ENCODE data around the gene LAMB1. TPM values are rescaled to one million over a fixed set of nuclear protein-coding genes. Genes with fewer than 3 reads are reported as not detected.

The LAMB1 gene
- total and polyA plus RNA-seq, 4 donors, result 95.9 to 285 (median 173) TPM

- Histone ChIP-seq H3K4me1 (ENCODE audit: control insufficient read depth in 5 of 5, insufficient read depth in 5 of 5, low read length in 5 of 5) (peaks cover 2 to 40% (median 7%) of the 10 kb centered on the region in 5 donors), H3K9me3 (ENCODE audit: control insufficient read depth in 4 of 4, insufficient read depth in 3 of 4, low read length in 3 of 4) (no peaks in the 10 kb centered on the region), H3K4me3 (no peak overlapping the region), H3K27ac (ENCODE audit: low read depth in 1 of 2, low read length in 1 of 2) (no peak overlapping the region), H3K9ac (ENCODE audit: insufficient read depth in 1 of 2, low read length in 2 of 2) (no peak overlapping the region), H3K36me3 (ENCODE audit: control insufficient read depth in 4 of 4, insufficient read depth in 4 of 4, low read length in 4 of 4) (no peaks in the 10 kb centered on the region), H3K27me3 (ENCODE audit: control insufficient read depth in 3 of 3, insufficient read depth in 3 of 3, low read length in 2 of 3) (no peaks in the 10 kb centered on the region)
- WGBS, 2 donors, result 66 to 74% methylated on average over 3 of the region's 3 CpGs
- no peak for ATAC-seq (ENCODE audit: insufficient read depth, low FRiP score)
- no peak for DNase-seq
- TF ChIP-seq CTCF (IDR thresholded peaks at IDR 0.05; ENCODE audit: control extremely low read depth, extremely low read depth), result no peak
Measured at GRCh38 chr7:108007762-108008161, 4.8 kb upstream of the LAMB1 start.

GRCh38 chr7:108007261-108007660, 4.3 kb upstream of the LAMB1 start:
- ATAC-seq (ENCODE audit: insufficient read depth, low FRiP score), result no peak
- DNase-seq, result peak in 2 of 3 donors; percentile 83
- Histone ChIP-seq H3K27me3 (ENCODE audit: control insufficient read depth in 3 of 3, insufficient read depth in 3 of 3, low read length in 2 of 3) (no peaks in the 10 kb centered on the region), H3K36me3 (ENCODE audit: control insufficient read depth in 4 of 4, insufficient read depth in 4 of 4, low read length in 4 of 4) (no peaks in the 10 kb centered on the region), H3K27ac (ENCODE audit: low read depth in 1 of 2, low read length in 1 of 2) (no peak overlapping the region), H3K9ac (ENCODE audit: insufficient read depth in 1 of 2, low read length in 2 of 2) (peak overlapping the region in 1 of 2 donors; percentile 44), H3K9me3 (ENCODE audit: control insufficient read depth in 4 of 4, insufficient read depth in 3 of 4, low read length in 3 of 4) (no peaks in the 10 kb centered on the region), H3K4me1 (ENCODE audit: control insufficient read depth in 5 of 5, insufficient read depth in 5 of 5, low read length in 5 of 5) (peaks cover 0 to 37% (median 7%) of the 10 kb centered on the region in 5 donors), H3K4me3 (no peak overlapping the region)
- TF ChIP-seq CTCF (IDR thresholded peaks at IDR 0.05; ENCODE audit: control extremely low read depth, extremely low read depth), result no peak
- 63 to 66% methylated on average over 3 of the region's 3 CpGs for WGBS, 2 donors

GRCh38 chr7:108004220-108005142, 1.5 kb upstream of the LAMB1 start:
- no peaks in the 10 kb centered on the region for H3K27me3 ChIP-seq (ENCODE audit: control insufficient read depth in 3 of 3, insufficient read depth in 3 of 3, low read length in 2 of 3)
- H3K4me3 ChIP-seq, result no peak overlapping the region
- ATAC-seq (ENCODE audit: insufficient read depth, low FRiP score) (no peak), DNase-seq (peak; percentile 32 to 83 (median 76))
- WGBS, 2 donors, result 40 to 46% methylated on average over 13 of the region's 13 CpGs
- H3K36me3 ChIP-seq (ENCODE audit: control insufficient read depth in 4 of 4, insufficient read depth in 4 of 4, low read length in 4 of 4), result peaks cover 0 to 4% (median under 1%) of the 10 kb centered on the region in 4 donors
- H3K27ac ChIP-seq (ENCODE audit: low read depth in 1 of 2, low read length in 1 of 2), result peak overlapping the region in 1 of 2 donors; percentile 57
- TF ChIP-seq CTCF (IDR thresholded peaks at IDR 0.05; ENCODE audit: control extremely low read depth, extremely low read depth), result no peak
- H3K9me3 ChIP-seq (ENCODE audit: control insufficient read depth in 4 of 4, insufficient read depth in 3 of 4, low read length in 3 of 4), result no peaks in the 10 kb centered on the region
- H3K4me1 ChIP-seq (ENCODE audit: control insufficient read depth in 5 of 5, insufficient read depth in 5 of 5, low read length in 5 of 5), result peaks cover 0 to 48% (median 17%) of the 10 kb centered on the region in 5 donors
- H3K9ac ChIP-seq (ENCODE audit: insufficient read depth in 1 of 2, low read length in 2 of 2), result no peak overlapping the region

All from lung (tissue), 12 donors.